G401 (cell line): ENCODE data around the gene CYS1. TPM values are rescaled to one million over a fixed set of nuclear protein-coding genes. Genes with fewer than 3 reads are reported as not detected.
"Not testable (repeated sequence)": the region's sequence is repeated elsewhere in the genome, so short reads cannot be mapped to it uniquely, and the experiment has no call there.

ENCODE experiments used
- DNase-seq: peaks from one replicate; pipeline ENCODE4 v3.0.0-alpha.2; 2015; ENCODE audit warnings: low spot score
- in situ Hi-C: cut with HindIII; loops from 2 replicates; pipeline ENCODE4 v1.10.0; 2016; ENCODE audit warnings: low sequenced_read_pairs, mixed read lengths
- total RNA-seq: library from RNA; depleted of rRNA; stranded (reverse); fragments of >200 nt; shearing (Covaris generic); gene quantifications from 2 replicates; pipeline ENCODE4 v1.2.3, GENCODE V29; 2014; rRNA removed

CYS1 gene, protein sequence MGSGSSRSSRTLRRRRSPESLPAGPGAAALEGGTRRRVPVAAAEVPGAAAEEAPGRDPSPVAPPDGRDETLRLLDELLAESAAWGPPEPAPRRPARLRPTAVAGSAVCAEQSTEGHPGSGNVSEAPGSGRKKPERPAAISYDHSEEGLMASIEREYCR
- total RNA-seq, result 11.2 and 14.1 TPM in 2 replicates

GRCh38 chr2:10079870-10080535 is at the start of gene CYS1:
Gene CYS1, minus strand, starts transcription at chr2:10080411. Its CDS starts 188 bp downstream, at chr2:10080223.
- in situ Hi-C loops, result no loop called here
- no peak for DNase-seq

GRCh38 chr2:10129490-10129889 is 49.3 kb upstream of the CYS1 start:
- DNase-seq, result no peak
- in situ Hi-C loops, result no loop called here

- in situ Hi-C loops, result no loop called here
- no peak for DNase-seq
Measured at GRCh38 chr2:10128420-10128819, 48.2 kb upstream of the CYS1 start.

DNA sequence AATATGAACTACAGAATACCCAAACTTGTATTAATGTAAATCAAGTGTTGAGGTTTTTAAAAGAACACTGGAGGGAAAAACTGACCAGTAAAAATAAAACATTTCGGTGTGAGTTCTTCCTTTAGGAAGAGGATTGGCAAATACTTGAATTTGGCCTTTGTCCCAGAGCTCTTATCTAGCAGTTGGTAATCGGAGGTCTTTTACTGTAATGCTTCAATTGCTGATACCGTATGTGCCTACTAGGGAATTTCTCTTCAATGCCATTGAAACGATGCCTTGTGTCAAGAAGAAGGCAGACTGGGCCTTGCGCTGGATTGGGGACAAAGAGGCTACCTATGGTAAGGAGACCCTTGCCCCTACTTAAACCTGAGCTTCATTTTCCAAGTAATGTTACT is 46.4 kb upstream of the CYS1 start:
- no peak for DNase-seq
- in situ Hi-C loops, result no loop called here

DNA sequence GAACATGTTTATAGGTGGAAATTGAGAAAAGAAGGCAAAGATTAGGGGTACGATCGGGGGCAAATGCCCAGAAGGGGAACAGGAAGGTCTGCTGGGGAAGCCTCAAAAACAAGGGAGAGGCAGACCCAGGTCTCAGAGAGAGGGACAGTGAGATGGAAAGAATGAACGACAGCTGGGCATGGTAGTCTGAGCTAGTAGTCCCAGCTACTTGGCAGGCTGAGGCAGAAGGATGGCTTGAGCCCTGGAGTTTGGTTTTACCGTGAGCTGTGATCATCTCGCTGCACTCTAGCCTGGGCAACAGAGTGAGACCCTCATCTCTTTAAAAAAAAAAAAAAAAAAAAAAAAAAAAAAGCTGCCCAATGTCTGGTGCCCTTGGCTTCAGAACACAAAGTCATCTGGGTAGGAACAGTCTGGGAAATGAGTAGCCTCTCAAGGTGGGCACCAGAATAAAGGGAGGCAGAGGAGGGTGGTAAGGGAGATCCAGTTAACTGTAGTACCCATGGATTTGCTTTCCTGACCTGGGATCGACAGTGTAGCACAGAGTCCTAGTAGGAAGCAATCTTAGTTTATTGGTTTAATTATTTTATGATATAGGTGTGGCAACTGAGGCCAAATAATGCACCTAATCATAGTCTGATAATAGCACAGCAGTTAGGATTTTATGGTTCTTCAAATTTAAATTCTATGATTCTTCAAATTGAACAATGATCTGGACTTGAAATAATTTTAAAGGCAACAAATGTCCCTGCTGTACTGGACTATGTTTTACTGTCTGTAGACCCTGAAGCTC is 45.8 kb upstream of the CYS1 start:
- DNase-seq, result no peak
- in situ Hi-C loops, result no loop called here

- in situ Hi-C loops, result loop anchor here (25.0 kb wide), 1 partner anchor 313 kb away; the partner anchor contains the start of gene ODC1
- peak; percentile 84 for DNase-seq
Measured at GRCh38 chr2:10124538-10125045, 44.4 kb upstream of the CYS1 start.

DNA sequence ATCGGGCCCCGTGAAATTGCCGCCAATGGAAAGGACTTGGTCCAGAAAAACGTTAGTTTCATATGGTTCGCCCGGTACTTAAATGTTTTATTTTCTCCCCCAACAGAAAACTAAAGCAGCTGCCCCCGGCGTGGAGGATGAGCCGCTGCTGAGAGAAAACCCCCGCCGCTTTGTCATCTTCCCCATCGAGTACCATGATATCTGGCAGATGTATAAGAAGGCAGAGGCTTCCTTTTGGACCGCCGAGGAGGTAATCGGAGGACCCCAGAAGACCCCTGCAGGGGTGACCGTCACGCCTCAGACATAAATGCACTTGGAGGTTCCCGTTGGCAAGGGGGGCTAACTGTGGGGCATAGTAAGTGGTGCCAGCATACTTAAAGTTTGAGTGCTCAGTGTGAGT is 43.1 kb upstream of the CYS1 start:
- in situ Hi-C loops, result loop anchor here (25.0 kb wide), 1 partner anchor 314 kb away; the partner anchor contains the start of gene ODC1
- DNase-seq, result no peak

DNA sequence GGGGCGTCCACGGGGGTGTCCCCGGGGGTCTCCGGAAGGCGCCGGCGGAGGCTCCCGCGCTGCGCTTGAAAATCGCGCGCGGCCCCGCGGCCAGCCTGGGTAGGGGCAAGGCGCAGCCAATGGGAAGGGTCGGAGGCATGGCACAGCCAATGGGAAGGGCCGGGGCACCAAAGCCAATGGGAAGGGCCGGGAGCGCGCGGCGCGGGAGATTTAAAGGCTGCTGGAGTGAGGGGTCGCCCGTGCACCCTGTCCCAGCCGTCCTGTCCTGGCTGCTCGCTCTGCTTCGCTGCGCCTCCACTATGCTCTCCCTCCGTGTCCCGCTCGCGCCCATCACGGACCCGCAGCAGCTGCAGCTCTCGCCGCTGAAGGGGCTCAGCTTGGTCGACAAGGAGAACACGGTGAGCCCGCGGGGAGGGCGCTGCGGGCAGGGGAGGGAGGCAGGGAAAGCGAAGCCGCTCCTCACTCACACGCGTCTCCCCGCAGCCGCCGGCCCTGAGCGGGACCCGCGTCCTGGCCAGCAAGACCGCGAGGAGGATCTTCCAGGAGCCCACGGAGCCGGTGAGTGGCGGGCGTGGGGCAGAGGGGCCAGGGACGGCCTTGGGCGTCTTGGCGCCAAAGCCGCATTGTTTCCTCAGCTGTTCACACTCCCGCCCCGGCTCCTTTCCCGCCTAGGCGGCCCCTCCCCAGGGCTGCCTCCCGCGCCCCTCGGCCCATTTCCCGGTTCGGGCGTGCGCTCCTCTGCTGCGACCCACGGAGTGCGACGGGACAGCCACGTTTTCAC is 42.5 kb upstream of the CYS1 start, which contains the start of gene RRM2:
Gene RRM2 (plus strand): TSS at position 240 of the 781 bp plus-strand sequence. CDS start 60 bp downstream, at position 300.
- in situ Hi-C loops, result loop anchor here (25.0 kb wide), 1 partner anchor 315 kb away; the partner anchor contains the start of gene ODC1
- peak; percentile 89 for DNase-seq

- no peak for DNase-seq
- in situ Hi-C loops, result loop anchor here (25.0 kb wide), 1 partner anchor 316 kb away; the partner anchor contains the start of gene ODC1
Measured at GRCh38 chr2:10120877-10121574, 40.8 kb upstream of the CYS1 start.

GRCh38 chr2:10120158-10120876 is 40.1 kb upstream of the CYS1 start:
- in situ Hi-C loops, result loop anchor here (25.0 kb wide), 1 partner anchor 317 kb away; the partner anchor contains the start of gene ODC1
- peak; percentile 89 for DNase-seq

GRCh38 chr2:10119601-10120157 is 39.5 kb upstream of the CYS1 start:
- in situ Hi-C loops, result loop anchor here (25.0 kb wide), 1 partner anchor 318 kb away; the partner anchor contains the start of gene ODC1
- DNase-seq, result no peak

DNA sequence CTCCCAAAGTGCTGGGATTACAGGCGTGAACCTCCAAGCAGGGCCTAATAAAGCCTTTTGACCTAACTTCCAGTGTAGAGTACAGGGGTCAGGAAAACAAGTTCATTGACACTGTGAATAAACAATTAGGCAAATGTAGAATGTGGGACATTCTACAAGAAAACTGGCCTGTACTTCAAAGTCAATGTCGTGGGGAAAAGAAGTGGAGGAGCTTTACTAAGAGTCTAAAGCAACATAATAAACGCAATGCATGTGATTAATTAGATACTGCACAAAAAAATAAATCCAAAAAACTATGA is 38.8 kb upstream of the CYS1 start:
- in situ Hi-C loops, result loop anchor here (25.0 kb wide), 1 partner anchor 318 kb away; the partner anchor contains the start of gene ODC1

DNA sequence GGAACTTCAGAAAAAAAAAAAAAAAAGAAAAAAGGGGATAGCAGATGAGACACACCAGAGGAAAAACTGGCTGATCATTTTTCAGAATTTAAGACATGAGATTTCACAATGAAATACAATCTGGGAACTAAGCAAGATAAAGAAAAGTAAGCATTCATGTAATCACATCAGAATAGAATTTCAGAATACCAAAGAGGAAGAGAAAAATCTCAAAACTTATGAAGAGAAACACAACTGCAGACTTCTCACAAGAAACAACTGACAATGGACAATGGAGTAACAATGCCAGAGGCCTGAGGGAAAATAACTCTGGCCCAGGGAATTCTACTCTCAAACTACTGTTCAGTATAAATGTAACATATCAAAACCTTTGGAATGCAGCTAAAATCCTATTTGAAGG is 29.1 kb upstream of the CYS1 start:
- in situ Hi-C loops, result loop anchor here (25.0 kb wide), 1 partner anchor 328 kb away; the partner anchor contains the start of gene ODC1

More for the DNA sequence above, 38.8 kb upstream of the CYS1 start:
- DNase-seq, result no peak

DNA sequence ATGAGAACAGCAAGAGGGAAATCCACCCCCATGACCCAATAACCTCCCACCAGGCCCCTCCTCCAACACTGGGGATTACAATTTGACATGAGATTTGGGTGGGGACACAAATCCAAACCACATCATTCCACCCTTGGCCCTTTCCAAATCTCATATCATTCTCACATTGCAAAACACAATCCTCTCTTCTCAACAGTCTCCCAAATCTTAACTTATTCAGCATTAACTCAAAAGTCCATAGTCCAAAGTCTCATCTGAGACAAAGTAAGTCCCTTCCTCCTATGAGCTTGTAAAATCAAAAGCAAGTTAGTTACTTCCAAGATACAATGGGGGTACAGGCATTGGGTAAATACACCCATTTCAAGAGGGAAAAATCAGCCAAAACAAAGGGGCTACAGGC is 24.7 kb upstream of the CYS1 start:
- in situ Hi-C loops, result loop anchor here (25.0 kb wide), 1 partner anchor 332 kb away; the partner anchor contains the start of gene ODC1
- not testable (repeated sequence) for DNase-seq

More for the DNA sequence above, 29.1 kb upstream of the CYS1 start:
- DNase-seq, result no peak

- in situ Hi-C loops, result loop anchor here (25.0 kb wide), 1 partner anchor 334 kb away; the partner anchor contains the start of gene ODC1
- no peak for DNase-seq
Measured at GRCh38 chr2:10103179-10103578, 23.0 kb upstream of the CYS1 start.

GRCh38 chr2:10101491-10101890 is 21.3 kb upstream of the CYS1 start:
- in situ Hi-C loops, result loop anchor here (25.0 kb wide), 1 partner anchor 336 kb away; the partner anchor contains the start of gene ODC1
- DNase-seq, result no peak
